Endothelial cell of umbilical vein (primary cell): ENCODE results near the gene DHRS7B.

ENCODE experiments used
- CTCF ChIP-seq, 2 donors: IDR thresholded peaks; 1 replicate in 1 of 2; 2 replicates in 1 of 2; pipeline ENCODE4 v1.5.1; 2011; ENCODE audit warnings: low read length in 2 of 2, mild to moderate bottlenecking in 2 of 2, moderate library complexity in 2 of 2, control low read depth in 1 of 2, inconsistent platforms in 1 of 2, low read depth in 1 of 2; ENCODE audit not compliant: insufficient read depth in 1 of 2; ENCODE audit errors: extremely low read depth in 1 of 2
- FOS ChIP-seq: IDR thresholded peaks from 2 replicates; pipeline ENCODE4 v1.6.1; 2011; ENCODE audit warnings: mild to moderate bottlenecking, low read length, moderate library complexity, borderline replicate concordance; ENCODE audit not compliant: insufficient read depth
- POLR2A ChIP-seq: IDR thresholded peaks from 2 replicates; pipeline ENCODE4 v1.6.1; 2012; ENCODE audit warnings: low read depth, mild to moderate bottlenecking, control low read depth, low read length

GRCh38 chr17:21162394-21162775 is 35.6 kb downstream of the DHRS7B start:
- no peak for TF ChIP-seq CTCF (IDR thresholded peaks at IDR 0.05; ENCODE audit: extremely low read depth in 1 of 2, insufficient read depth in 1 of 2, low read depth in 1 of 2, low read length in 2 of 2)
- no peak for TF ChIP-seq FOS
- no peak for TF ChIP-seq POLR2A
